IMR-90 (cell line): ENCODE results near the gene DAP3.

ENCODE experiments used
- BHLHE40 ChIP-seq: fragments of 150-350 bp; IDR thresholded peaks from 2 replicates; pipeline ENCODE4 v1.6.1; 2016; ENCODE audit warnings: mild to moderate bottlenecking, low read depth, low read length
- CEBPB ChIP-seq: IDR thresholded peaks from 2 replicates; pipeline ENCODE4 v1.6.1; 2012; ENCODE audit warnings: low read depth, low read length, improper control_type of control experiment
- CHD1 ChIP-seq: IDR thresholded peaks from 2 replicates; pipeline ENCODE4 v1.6.1; 2012; ENCODE audit warnings: low read depth, low read length, improper control_type of control experiment
- FOS ChIP-seq: fragments of 150-350 bp; IDR thresholded peaks from 2 replicates; pipeline ENCODE4 v1.6.1; 2016; ENCODE audit warnings: low read depth, low read length
- MAFK ChIP-seq: IDR thresholded peaks from 2 replicates; pipeline ENCODE4 v1.6.1; 2012; ENCODE audit warnings: low read depth, low read length, improper control_type of control experiment
- MXI1 ChIP-seq: IDR thresholded peaks from 2 replicates; pipeline ENCODE4 v1.6.1; 2012; ENCODE audit warnings: low read depth, mild to moderate bottlenecking, low read length, moderate library complexity, borderline replicate concordance
- POLR2A ChIP-seq: IDR thresholded peaks from 2 replicates; pipeline ENCODE4 v1.6.1; 2012; ENCODE audit warnings: mild to moderate bottlenecking, low read depth, low read length
- RCOR1 ChIP-seq: IDR thresholded peaks from 2 replicates; pipeline ENCODE4 v1.6.1; 2012; ENCODE audit warnings: mild to moderate bottlenecking, low read length, improper control_type of control experiment; ENCODE audit not compliant: insufficient replicate concordance
- RFX5 ChIP-seq: IDR thresholded peaks from 2 replicates; pipeline ENCODE4 v1.8.0; 2012; ENCODE audit warnings: low read depth, mild to moderate bottlenecking, low read length, moderate library complexity
- SMC3 ChIP-seq: fragments of 150-350 bp; IDR thresholded peaks from 2 replicates; pipeline ENCODE4 v1.6.1; 2016; ENCODE audit warnings: low read depth, mild to moderate bottlenecking, antibody characterized with exemption, low read length, moderate library complexity
- TF ChIP-seq, protein P1 (sequence below): conservative IDR thresholded peaks from 2 replicates; pipeline ENCODE4 v1.5.1; 2012; ENCODE audit warnings: mild to moderate bottlenecking, low read depth, low read length, improper control_type of control experiment
- TF ChIP-seq, protein P2 (sequence below): fragments of 150-350 bp; IDR thresholded peaks from 2 replicates; pipeline ENCODE4 v1.6.1; 2017; ENCODE audit warnings: mild to moderate bottlenecking, antibody characterized with exemption, low read length, low read depth

DNA sequence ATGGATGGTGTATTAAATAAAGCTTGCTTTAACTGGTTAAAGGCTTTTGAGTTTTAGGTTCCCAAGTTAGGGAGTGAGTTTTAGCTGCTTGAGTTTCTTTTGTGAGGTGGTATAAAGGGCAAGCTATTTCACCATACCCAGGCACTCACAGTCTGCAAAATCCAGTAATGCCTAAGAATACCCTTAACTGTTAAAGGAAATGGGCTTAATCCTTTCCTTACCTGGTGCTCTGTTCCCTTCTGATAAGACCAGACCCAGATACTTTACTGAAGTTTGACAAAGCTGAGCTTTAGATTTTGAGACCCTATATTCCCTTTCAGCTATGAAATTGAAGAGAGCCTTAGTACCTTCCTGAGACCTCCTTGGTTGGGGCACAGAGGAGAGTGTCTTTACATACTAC, 48.5 kb upstream of the DAP3 start:
- TF ChIP-seq, protein P1, sequence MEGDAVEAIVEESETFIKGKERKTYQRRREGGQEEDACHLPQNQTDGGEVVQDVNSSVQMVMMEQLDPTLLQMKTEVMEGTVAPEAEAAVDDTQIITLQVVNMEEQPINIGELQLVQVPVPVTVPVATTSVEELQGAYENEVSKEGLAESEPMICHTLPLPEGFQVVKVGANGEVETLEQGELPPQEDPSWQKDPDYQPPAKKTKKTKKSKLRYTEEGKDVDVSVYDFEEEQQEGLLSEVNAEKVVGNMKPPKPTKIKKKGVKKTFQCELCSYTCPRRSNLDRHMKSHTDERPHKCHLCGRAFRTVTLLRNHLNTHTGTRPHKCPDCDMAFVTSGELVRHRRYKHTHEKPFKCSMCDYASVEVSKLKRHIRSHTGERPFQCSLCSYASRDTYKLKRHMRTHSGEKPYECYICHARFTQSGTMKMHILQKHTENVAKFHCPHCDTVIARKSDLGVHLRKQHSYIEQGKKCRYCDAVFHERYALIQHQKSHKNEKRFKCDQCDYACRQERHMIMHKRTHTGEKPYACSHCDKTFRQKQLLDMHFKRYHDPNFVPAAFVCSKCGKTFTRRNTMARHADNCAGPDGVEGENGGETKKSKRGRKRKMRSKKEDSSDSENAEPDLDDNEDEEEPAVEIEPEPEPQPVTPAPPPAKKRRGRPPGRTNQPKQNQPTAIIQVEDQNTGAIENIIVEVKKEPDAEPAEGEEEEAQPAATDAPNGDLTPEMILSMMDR: no peak
- no peak for TF ChIP-seq CHD1
- TF ChIP-seq SMC3: no peak
- TF ChIP-seq BHLHE40: no peak
- no peak for TF ChIP-seq MXI1
- TF ChIP-seq POLR2A: no peak
- no peak for TF ChIP-seq RFX5
- no peak for TF ChIP-seq CEBPB
- TF ChIP-seq, protein P2, sequence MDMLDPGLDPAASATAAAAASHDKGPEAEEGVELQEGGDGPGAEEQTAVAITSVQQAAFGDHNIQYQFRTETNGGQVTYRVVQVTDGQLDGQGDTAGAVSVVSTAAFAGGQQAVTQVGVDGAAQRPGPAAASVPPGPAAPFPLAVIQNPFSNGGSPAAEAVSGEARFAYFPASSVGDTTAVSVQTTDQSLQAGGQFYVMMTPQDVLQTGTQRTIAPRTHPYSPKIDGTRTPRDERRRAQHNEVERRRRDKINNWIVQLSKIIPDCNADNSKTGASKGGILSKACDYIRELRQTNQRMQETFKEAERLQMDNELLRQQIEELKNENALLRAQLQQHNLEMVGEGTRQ: no peak
- TF ChIP-seq MAFK: no peak
- TF ChIP-seq FOS: no peak
- no peak for TF ChIP-seq RCOR1
